CD4-positive, alpha-beta T cell (primary cell): Measurements from ENCODE around the gene SMIM41. TPM values are rescaled to one million over a fixed set of nuclear protein-coding genes. Genes with fewer than 3 reads are reported as not detected.
A peak's percentile ranks its signal among the peaks of the same experiment; 100 is the strongest.

Source experiments
- ATAC-seq: fragments of 200-7000 bp; cut with Tn5 transposase; one replicate; pipeline ENCODE4 v1.10.0; 2022; ENCODE audit warnings: mild to moderate bottlenecking; ENCODE audit not compliant: poor library complexity
- CTCF ChIA-PET: fragments of 350-600 bp; sonication (Branson Sonifier 250); formaldehyde crosslinking; loops from one replicate; lab custom pipeline; 2021; ENCODE audit warnings: antibody characterized with exemption, inconsistent platforms; lab: Charles Lee
- POLR2A ChIA-PET: fragments of 350-600 bp; sonication (Branson Sonifier 250); formaldehyde crosslinking; loops from one replicate; lab custom pipeline; 2021; ENCODE audit warnings: antibody characterized with exemption, inconsistent platforms; lab: Charles Lee
- DNase-seq, 14 experiments: peaks; one replicate each; pipeline ENCODE4 v3.0.0-alpha.2; 2013 to 2020; ENCODE audit warnings: mixed read lengths in 2 of 14
- H3K27ac ChIP-seq, 2 donors: one replicate each; pipeline versions ENCODE4 v1.5.1 to v1.7.0; 2013; ENCODE audit warnings: low read length in 2 of 2, low read depth in 1 of 2, mild to moderate bottlenecking in 1 of 2
- H3K27me3 ChIP-seq, 2 experiments: 1 replicate in 1 of 2; 2 replicates in 1 of 2; pipeline versions ENCODE4 v1.6.1 to v1.7.0; 2013; ENCODE audit warnings: low read length in 2 of 2, control low read depth in 1 of 2, mild to moderate bottlenecking in 1 of 2, moderate library complexity in 1 of 2; ENCODE audit not compliant: insufficient read depth in 2 of 2, control insufficient read depth in 1 of 2
- H3K36me3 ChIP-seq: one replicate; pipeline ENCODE4 v1.6.1; 2013; ENCODE audit warnings: low read length, control low read depth; ENCODE audit not compliant: insufficient read depth
- H3K4me1 ChIP-seq: one replicate; pipeline ENCODE4 v1.6.1; 2013; ENCODE audit warnings: low read length, control low read depth; ENCODE audit not compliant: insufficient read depth
- H3K4me3 ChIP-seq: one replicate; pipeline ENCODE4 v1.5.1; 2013; ENCODE audit warnings: mild to moderate bottlenecking, low read length, moderate library complexity
- H3K9me3 ChIP-seq, 2 experiments: 1 replicate in 1 of 2; 2 replicates in 1 of 2; pipeline versions ENCODE4 v1.6.1 to v1.7.0; 2013; ENCODE audit warnings: low read length in 2 of 2, mild to moderate bottlenecking in 2 of 2, control low read depth in 1 of 2, moderate library complexity in 1 of 2; ENCODE audit not compliant: control insufficient read depth in 1 of 2, insufficient read depth in 1 of 2
- H3K27ac Mint-ChIP-seq: one replicate; pipeline ENCODE4 v1.8.0; 2020; ENCODE audit warnings: mixed read lengths
- H3K27me3 Mint-ChIP-seq: one replicate; pipeline ENCODE4 v1.8.0; 2021; ENCODE audit warnings: mixed read lengths
- H3K36me3 Mint-ChIP-seq: one replicate; pipeline ENCODE4 v1.8.0; 2021; ENCODE audit warnings: low read depth, mixed read lengths
- H3K4me1 Mint-ChIP-seq: one replicate; pipeline ENCODE4 v1.8.0; 2021; ENCODE audit warnings: low read depth, mixed read lengths
- H3K4me3 Mint-ChIP-seq: one replicate; pipeline ENCODE4 v1.8.0; 2020; ENCODE audit warnings: mild to moderate bottlenecking, mixed read lengths
- H3K9me3 Mint-ChIP-seq: one replicate; pipeline ENCODE4 v1.8.0; 2020; ENCODE audit warnings: mixed read lengths
- CTCF ChIP-seq: fragments of 200-600 bp; IDR thresholded peaks from one replicate; pipeline ENCODE4 v1.8.0; 2022; ENCODE audit warnings: antibody characterized with exemption, mild to moderate bottlenecking
- intact Hi-C, 2 experiments: fragments of 100-400 bp; cut with DNase I in 1 of 2; cut with micrococcal nuclease in 1 of 2; formaldehyde crosslinking; loops; one replicate each; pipeline versions ENCODE4 v1.15.1 to v1.9.0; 2023 to 2025; cut with DNase I, micrococcal nuclease
- total RNA-seq, 174 experiments: library from RNA in 2 of 174; stranded (reverse) in 2 of 174; gene quantifications; one replicate each; pipeline ENCODE4 v1.2.3 and lab custom pipeline; 2021 to 2026

The SMIM41 gene
- total RNA-seq, 2 experiments from 2014 or later: not detected

- ChIA-PET POLR2A (interaction anchor here (3.3 kb wide), 1 partner anchor 57 kb away, joined by 23 read pairs; no protein-coding TSS in a partner anchor), CTCF (interaction anchor here (0.7 to 7.2 kb wide), 8 partner anchors 13 to 89 kb away, joined by 3 to 103 read pairs (median 6); partner anchors contain the start of genes ATG101 and NR4A1)
- H3K4me3 ChIP-seq: no peak overlapping the region
- H3K9me3 ChIP-seq: no peaks in the 10 kb centered on the region
- ATAC-seq: no peak
- Mint-ChIP-seq H3K27ac (no peak overlapping the region), H3K4me3 (no peak overlapping the region), H3K4me1 (peaks cover 16% of the 10 kb centered on the region), H3K9me3 (no peaks in the 10 kb centered on the region), H3K27me3 (peaks cover 4% of the 10 kb centered on the region), H3K36me3 (peaks cover 17% of the 10 kb centered on the region)
- no peak for DNase-seq
- H3K4me1 ChIP-seq: peaks cover 18% of the 10 kb centered on the region
- H3K36me3 ChIP-seq: peaks cover 15% of the 10 kb centered on the region
- intact Hi-C loops: no loop called here
- TF ChIP-seq CTCF: no peak
- H3K27ac ChIP-seq: no peak overlapping the region
- no peaks in the 10 kb centered on the region for H3K27me3 ChIP-seq
Measured at GRCh38 chr12:52082669-52082987, 3.1 kb downstream of the SMIM41 start.

GRCh38 chr12:52082988-52083637 lies 3.6 kb downstream of the SMIM41 start:
- peaks cover 12% of the 10 kb centered on the region for H3K36me3 Mint-ChIP-seq
- DNase-seq (peak; percentile 49 to 83 (median 58)), ATAC-seq (peak; percentile 83)
- H3K9me3 Mint-ChIP-seq: no peaks in the 10 kb centered on the region
- no peak overlapping the region for H3K4me3 Mint-ChIP-seq
- peaks cover 16% of the 10 kb centered on the region for H3K4me1 Mint-ChIP-seq
- H3K27ac ChIP-seq: no peak overlapping the region
- CTCF ChIA-PET: interaction anchor here (0.7 to 7.2 kb wide), 8 partner anchors 14 to 90 kb away, joined by 3 to 103 read pairs (median 6); partner anchors contain the start of genes ATG101 and NR4A1
- H3K4me1 ChIP-seq: peaks cover 18% of the 10 kb centered on the region
- intact Hi-C loops: loop anchor here (1.0 kb wide), 3 partner anchors 14 to 90 kb away; partner anchors contain the start of gene ATG101 (in 1 of the 2)
- no peaks in the 10 kb centered on the region for H3K9me3 ChIP-seq
- H3K27ac Mint-ChIP-seq: no peak overlapping the region
- peaks cover 8% of the 10 kb centered on the region for H3K27me3 Mint-ChIP-seq
- H3K36me3 ChIP-seq: peaks cover 13% of the 10 kb centered on the region
- peak; percentile 99 for TF ChIP-seq CTCF
- POLR2A ChIA-PET: interaction anchor here (0.6 to 3.3 kb wide), 2 partner anchors 13 to 58 kb away, joined by 3 to 23 read pairs; partner anchors contain the start of gene ATG101
- no peak overlapping the region for H3K4me3 ChIP-seq
- peaks cover 0 to 4% of the 10 kb centered on the region in 2 experiments for H3K27me3 ChIP-seq

- intact Hi-C loops: loop anchor here (1.0 kb wide), 3 partner anchors 14 to 90 kb away; partner anchors contain the start of gene ATG101 (in 1 of the 2)
- CTCF ChIA-PET: interaction anchor here (0.8 to 7.2 kb wide), 6 partner anchors 14 to 90 kb away, joined by 3 to 103 read pairs (median 4); partner anchors contain the start of gene ATG101
- DNase-seq (no peak), ATAC-seq (no peak)
- Mint-ChIP-seq H3K36me3 (peaks cover 7% of the 10 kb centered on the region), H3K27me3 (peaks cover 13% of the 10 kb centered on the region), H3K4me3 (no peak overlapping the region), H3K9me3 (no peaks in the 10 kb centered on the region), H3K27ac (no peak overlapping the region), H3K4me1 (peaks cover 16% of the 10 kb centered on the region)
- Histone ChIP-seq H3K9me3 (no peaks in the 10 kb centered on the region), H3K4me1 (peaks cover 18% of the 10 kb centered on the region), H3K4me3 (no peak overlapping the region), H3K27ac (no peak overlapping the region), H3K36me3 (peaks cover 9% of the 10 kb centered on the region), H3K27me3 (peaks cover 0 to 4% of the 10 kb centered on the region in 2 experiments)
- POLR2A ChIA-PET: interaction anchor here (0.6 kb wide), 1 partner anchor 14 kb away, joined by 3 read pairs; the partner anchor contains the start of gene ATG101
- peak; percentile 67 for TF ChIP-seq CTCF
Measured at GRCh38 chr12:52083638-52083996, 4.1 kb downstream of the SMIM41 start.
